Right lobe of liver (tissue), 6 donors: ENCODE data around the gene YWHAB. TPM values are rescaled to one million over a fixed set of nuclear protein-coding genes. Genes with fewer than 3 reads are reported as not detected.

Experiments used
- ATAC-seq, 4 donors: fragments of 200-7000 bp; cut with Tn5 transposase; one replicate each; pipeline ENCODE4 v1.9.1; 2020; ENCODE audit warnings: mild to moderate bottlenecking in 4 of 4, moderate library complexity in 4 of 4
- DNase-seq, 3 donors: peaks; one replicate each; pipeline ENCODE4 v3.0.0-alpha.2; 2020
- H3K27ac ChIP-seq, 3 donors: fragments of 200-600 bp; one replicate each; pipeline ENCODE4 v1.8.0; 2022
- H3K27me3 ChIP-seq, 2 donors: fragments of 200-600 bp; one replicate each; pipeline ENCODE4 v1.8.0; 2022
- H3K36me3 ChIP-seq, 4 donors: fragments of 200-600 bp; sonication (generic) in 1 of 4; one replicate each; pipeline versions ENCODE4 v1.5.1 to v1.8.0; 2017 to 2022; ENCODE audit warnings: control low read depth in 1 of 4
- H3K4me1 ChIP-seq, 4 donors: fragments of 200-600 bp; sonication (generic) in 1 of 4; one replicate each; pipeline versions ENCODE4 v1.5.1 to v1.8.0; 2017 to 2022; ENCODE audit warnings: control low read depth in 1 of 4
- H3K4me3 ChIP-seq, 3 donors: fragments of 200-600 bp; one replicate each; pipeline ENCODE4 v1.8.0; 2022
- H3K9me3 ChIP-seq, 4 donors: fragments of 200-600 bp; sonication (generic) in 1 of 4; one replicate each; pipeline versions ENCODE4 v1.5.1 to v1.8.0; 2017 to 2022; ENCODE audit warnings: control low read depth in 1 of 4
- POLR2A ChIP-seq: fragments of 450-650 bp; IDR thresholded peaks from one replicate; pipeline ENCODE4 v1.6.1; 2017; ENCODE audit warnings: antibody characterized with exemption, mild to moderate bottlenecking
- WGBS: methylation state at CpG from one replicate; pipeline ENCODE4 v1.1.6; 2018; ENCODE audit warnings: low coverage, low lambda C conversion rate; ENCODE audit not compliant: insufficient coverage; ENCODE audit errors: missing lambda C conversion rate; 5-methylcytosine and 5-hydroxymethylcytosine counted together
- intact Hi-C, 2 donors: fragments of 100-400 bp; cut with DNase I; formaldehyde crosslinking; loops; one replicate each; pipeline versions ENCODE4 v1.11.2 to v1.14.1; 2022
- total RNA-seq, 6 experiments: library from RNA; depleted of rRNA in 2 of 6; stranded (reverse); fragments of >200 nt in 2 of 6; fragmentation: NEBNext Ultra II Directional in 3 of 6; extraction: Animal tissue kit (Norgen Biotek cat#: 25700) in 3 of 6; gene quantifications; one replicate each; pipeline versions ENCODE4 v1.1.0 to v1.2.4, GENCODE V29; 2016 to 2023
- TF ChIP-seq, protein P1 (sequence below), 4 donors: fragments of 200-600 bp in 3 of 4; fragments of 450-650 bp in 1 of 4; IDR thresholded peaks; one replicate each; pipeline versions ENCODE4 v1.5.1 to v1.8.0; 2016 to 2022; ENCODE audit warnings: antibody characterized with exemption in 4 of 4, mild to moderate bottlenecking in 2 of 4
- donor health status: DM: no; HTN: yes; CAD: no.
- donor health status: DM: no; HTN: no; CAD: no.
- donor health status: DM: no; HTN: no; CAD: no.
- donor health status: DM: no; HTN: yes; CAD: no.
- donor health status: DM: no; HTN: yes; CAD: no.

The YWHAB gene
- total RNA-seq, 6 experiments from 2014 or later, result 48.7 to 71.1 (median 54.5) TPM

- DNase-seq (no peak), ATAC-seq (no peak)
- intact Hi-C loops, result no loop called here
- Histone ChIP-seq H3K27ac (no peak overlapping the region), H3K4me3 (no peak overlapping the region), H3K27me3 (no peaks in the 10 kb centered on the region), H3K4me1 (no peaks in the 10 kb centered on the region), H3K9me3 (no peaks in the 10 kb centered on the region), H3K36me3 (no peaks in the 10 kb centered on the region)
- WGBS, result 82% methylated on average over 4 of the region's 4 CpGs
- TF ChIP-seq POLR2A, result no peak
- TF ChIP-seq, protein P1, sequence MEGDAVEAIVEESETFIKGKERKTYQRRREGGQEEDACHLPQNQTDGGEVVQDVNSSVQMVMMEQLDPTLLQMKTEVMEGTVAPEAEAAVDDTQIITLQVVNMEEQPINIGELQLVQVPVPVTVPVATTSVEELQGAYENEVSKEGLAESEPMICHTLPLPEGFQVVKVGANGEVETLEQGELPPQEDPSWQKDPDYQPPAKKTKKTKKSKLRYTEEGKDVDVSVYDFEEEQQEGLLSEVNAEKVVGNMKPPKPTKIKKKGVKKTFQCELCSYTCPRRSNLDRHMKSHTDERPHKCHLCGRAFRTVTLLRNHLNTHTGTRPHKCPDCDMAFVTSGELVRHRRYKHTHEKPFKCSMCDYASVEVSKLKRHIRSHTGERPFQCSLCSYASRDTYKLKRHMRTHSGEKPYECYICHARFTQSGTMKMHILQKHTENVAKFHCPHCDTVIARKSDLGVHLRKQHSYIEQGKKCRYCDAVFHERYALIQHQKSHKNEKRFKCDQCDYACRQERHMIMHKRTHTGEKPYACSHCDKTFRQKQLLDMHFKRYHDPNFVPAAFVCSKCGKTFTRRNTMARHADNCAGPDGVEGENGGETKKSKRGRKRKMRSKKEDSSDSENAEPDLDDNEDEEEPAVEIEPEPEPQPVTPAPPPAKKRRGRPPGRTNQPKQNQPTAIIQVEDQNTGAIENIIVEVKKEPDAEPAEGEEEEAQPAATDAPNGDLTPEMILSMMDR (IDR thresholded peaks at IDR 0.05), result no peak
Observed at GRCh38 chr20:44924541-44924940, 39.0 kb downstream of the YWHAB start.

- WGBS, result 77% methylated on average over 3 of the region's 3 CpGs
- peaks cover 0 to 3% (median under 1%) of the 10 kb centered on the region in 4 donors for H3K36me3 ChIP-seq
- no peaks in the 10 kb centered on the region for H3K9me3 ChIP-seq
- H3K27me3 ChIP-seq, result no peaks in the 10 kb centered on the region
- H3K4me1 ChIP-seq, result no peaks in the 10 kb centered on the region
- DNase-seq (no peak), ATAC-seq (no peak)
- no peak overlapping the region for H3K27ac ChIP-seq
- intact Hi-C loops, result no loop called here
- H3K4me3 ChIP-seq, result no peak overlapping the region
- no peak for TF ChIP-seq POLR2A
- TF ChIP-seq, protein P1 (IDR thresholded peaks at IDR 0.05), result no peak
Observed at GRCh38 chr20:44928595-44928994, 43.1 kb downstream of the YWHAB start.

- Histone ChIP-seq H3K27ac (no peak overlapping the region), H3K4me3 (no peak overlapping the region), H3K9me3 (no peaks in the 10 kb centered on the region), H3K27me3 (no peaks in the 10 kb centered on the region), H3K4me1 (no peaks in the 10 kb centered on the region), H3K36me3 (peaks cover 0 to 3% (median under 1%) of the 10 kb centered on the region in 4 donors)
- ATAC-seq (no peak), DNase-seq (no peak)
- intact Hi-C loops, result no loop called here
- 86% methylated on average over 5 of the region's 18 CpGs for WGBS
- no peak for TF ChIP-seq POLR2A
Observed at GRCh38 chr20:44930517-44931168, 45.1 kb downstream of the YWHAB start.

- no peak for ATAC-seq
- intact Hi-C loops, result no loop called here
- TF ChIP-seq, protein P1 (IDR thresholded peaks at IDR 0.05), result no peak
- TF ChIP-seq POLR2A, result no peak
Observed at GRCh38 chr20:44931911-44932310, 46.4 kb downstream of the YWHAB start.

DNA sequence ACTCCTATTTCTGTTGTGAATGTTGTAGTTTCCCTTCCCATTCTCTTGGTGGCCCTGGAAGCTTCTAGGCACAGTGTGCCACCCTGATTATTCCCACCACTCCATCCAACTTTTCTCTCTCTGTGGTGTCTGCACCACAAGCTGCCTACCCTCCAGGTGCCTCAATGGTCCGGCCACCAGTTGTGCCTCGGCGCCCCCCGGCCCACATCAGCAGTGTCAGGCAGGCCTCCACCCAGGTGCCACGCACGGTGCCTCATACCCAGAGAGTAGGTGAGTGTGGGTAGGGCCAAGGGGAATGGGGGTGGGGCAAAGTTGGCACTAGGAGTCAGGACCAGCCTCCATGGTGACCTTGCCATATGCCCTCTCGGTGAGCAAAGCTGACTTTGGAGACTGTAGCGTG is 47.4 kb downstream of the YWHAB start:
- DNase-seq, result no peak
- peaks cover 0 to 12% (median under 1%) of the 10 kb centered on the region in 4 donors for H3K36me3 ChIP-seq
- no peak overlapping the region for H3K4me3 ChIP-seq
- no peaks in the 10 kb centered on the region for H3K9me3 ChIP-seq
- TF ChIP-seq, protein P1 (IDR thresholded peaks at IDR 0.05), result no peak
- no peak for TF ChIP-seq POLR2A
- no peaks in the 10 kb centered on the region for H3K27me3 ChIP-seq
- intact Hi-C loops, result no loop called here
- no peak for ATAC-seq
- no peak overlapping the region for H3K27ac ChIP-seq
- H3K4me1 ChIP-seq, result no peaks in the 10 kb centered on the region
- 95% methylated on average over 7 of the region's 8 CpGs for WGBS

More at GRCh38 chr20:44931911-44932310, 46.4 kb downstream of the YWHAB start:
- DNase-seq, result no peak
- H3K4me1 ChIP-seq, result no peaks in the 10 kb centered on the region
- no peak overlapping the region for H3K4me3 ChIP-seq
- H3K27me3 ChIP-seq, result no peaks in the 10 kb centered on the region
- no peak overlapping the region for H3K27ac ChIP-seq
- peaks cover 0 to 10% (median under 1%) of the 10 kb centered on the region in 4 donors for H3K36me3 ChIP-seq
- 93% methylated on average over 2 of the region's 3 CpGs for WGBS
- no peaks in the 10 kb centered on the region for H3K9me3 ChIP-seq
